K562 (cell line): ENCODE data around the gene BSPRY. TPM values are rescaled to one million over a fixed set of nuclear protein-coding genes. Genes with fewer than 3 reads are reported as not detected.
"Not testable (repeated sequence)": the region's sequence is repeated elsewhere in the genome, so short reads cannot be mapped to it uniquely, and the experiment has no call there.

ENCODE experiments used
- ATAC-seq: fragments of 200-7000 bp; cut with Tn5 transposase; 3 replicates; pipeline ENCODE4 v1.9.1; 2020; ENCODE audit warnings: moderate library complexity
- BruUV-seq: library from RNA; stranded (reverse); fragments of 400-500 nt; replicated peaks from 2 replicates; lab custom pipeline; 2021; lab: Mats Ljungman, UMichigan
- CTCF ChIA-PET: fragments of 300-600 bp; formaldehyde crosslinking; extraction: SDS; loops from one replicate; lab custom pipeline; 2021; ENCODE audit warnings: low intra/inter-chr PET ratio; lab: Yijun Ruan, JAX
- POLR2A ChIA-PET: fragments of 300-600, 350-650 bp; sonication (Branson Sonifier 250); formaldehyde crosslinking; extraction: SDS; loops from one replicate; lab custom pipeline; 2021; ENCODE audit warnings: antibody characterized with exemption, inconsistent platforms; lab: Yijun Ruan, JAX
- DNase-seq, 4 experiments: peaks; one replicate each; pipeline versions ENCODE4 v3.0.0 to v3.0.0-alpha.2; 2011 to 2018; ENCODE audit warnings: low spot score in 3 of 4, mixed read lengths in 3 of 4; ENCODE audit errors: extremely low read depth in 1 of 4
- FAIRE-seq: peaks from 2 replicates; lab custom pipeline; 2011; peaks lifted over from hg19 to GRCh38; lab: Jason Lieb, UNC
- H2AFZ ChIP-seq: 2 replicates; pipeline ENCODE4 v1.6.0; 2011; ENCODE audit warnings: low read depth, low read length, control low read depth, inconsistent platforms
- H3K27ac ChIP-seq: fragments of 200-600 bp; 3 replicates; pipeline ENCODE4 v1.8.0; 2011; ENCODE audit warnings: low read depth, mild to moderate bottlenecking, control low read depth, inconsistent platforms, low read length, moderate library complexity, mixed read lengths; ENCODE audit errors: extremely low read depth
- H3K27me3 ChIP-seq, 2 experiments: fragments of 300-600 bp in 1 of 2; 2 replicates in 1 of 2; 3 replicates in 1 of 2; pipeline versions ENCODE4 v1.6.0 to v1.8.0; 2011; ENCODE audit warnings: inconsistent platforms in 2 of 2, low read length in 2 of 2, mild to moderate bottlenecking in 1 of 2, mixed read lengths in 1 of 2, moderate library complexity in 1 of 2; ENCODE audit not compliant: control insufficient read depth in 2 of 2, insufficient read depth in 2 of 2
- H3K36me3 ChIP-seq: fragments of 300-600 bp; 3 replicates; pipeline ENCODE4 v1.8.0; 2011; ENCODE audit warnings: mild to moderate bottlenecking, low read length, inconsistent platforms; ENCODE audit not compliant: control insufficient read depth, insufficient read depth
- H3K4me1 ChIP-seq, 2 experiments: fragments of 200-600 bp in 1 of 2; replicated peaks in 1 of 2; 2 replicates in 1 of 2; 3 replicates in 1 of 2; pipeline versions ENCODE4 v1.5.1 to v1.8.0; 2011; ENCODE audit warnings: inconsistent platforms in 2 of 2, low read length in 2 of 2, mild to moderate bottlenecking in 1 of 2, mixed read lengths in 1 of 2, moderate library complexity in 1 of 2; ENCODE audit not compliant: control insufficient read depth in 2 of 2, insufficient read depth in 2 of 2
- H3K4me2 ChIP-seq: 2 replicates; pipeline ENCODE4 v1.6.1; 2011; ENCODE audit warnings: low read length, control low read depth, inconsistent platforms, mixed read lengths; ENCODE audit not compliant: insufficient read depth
- H3K4me3 ChIP-seq: fragments of 200-600 bp; sonication (generic), shearing (Covaris generic); 2 replicates; pipeline ENCODE4 v1.5.1; 2016; ENCODE audit warnings: control low read depth, inconsistent platforms
- H3K79me2 ChIP-seq: fragments of 200-600 bp; 3 replicates; pipeline ENCODE4 v1.8.0; 2011; ENCODE audit warnings: low read length, inconsistent platforms; ENCODE audit not compliant: control insufficient read depth, insufficient read depth
- H3K9ac ChIP-seq, 2 experiments: 2 replicates each; pipeline versions ENCODE4 v1.6.0 to v1.6.1; 2011; ENCODE audit warnings: low read depth in 2 of 2, low read length in 2 of 2, control low read depth in 1 of 2, inconsistent platforms in 1 of 2, mild to moderate bottlenecking in 1 of 2, mixed read lengths in 1 of 2; ENCODE audit not compliant: insufficient read depth in 1 of 2
- H3K9me1 ChIP-seq: one replicate; pipeline ENCODE4 v1.6.0; 2011; ENCODE audit warnings: inconsistent platforms, mild to moderate bottlenecking, low read length, moderate library complexity; ENCODE audit not compliant: control insufficient read depth, insufficient read depth
- H3K9me3 ChIP-seq: replicated peaks from 2 replicates; pipeline ENCODE4 v1.5.1; 2011; ENCODE audit warnings: low read depth, low read length, inconsistent platforms; ENCODE audit not compliant: control insufficient read depth, insufficient read depth
- H4K20me1 ChIP-seq: replicated peaks from 2 replicates; pipeline ENCODE4 v1.6.1; 2011; ENCODE audit warnings: low read length, inconsistent platforms, mixed read lengths; ENCODE audit not compliant: control insufficient read depth, insufficient read depth
- CC2D1A ChIP-seq: fragments of 450-650 bp; IDR thresholded peaks from 2 replicates; pipeline ENCODE4 v1.6.1; 2017; ENCODE audit warnings: mild to moderate bottlenecking
- CREM ChIP-seq: IDR thresholded peaks from 2 replicates; pipeline ENCODE4 v1.6.1; 2014; ENCODE audit warnings: antibody characterized with exemption, low read depth
- FOXA3 ChIP-seq, 2 experiments: fragments of 450-650 bp in 1 of 2; sonication (generic) in 1 of 2; formaldehyde crosslinking; IDR thresholded peaks in 1 of 2; conservative IDR thresholded peaks in 1 of 2; 2 replicates each; pipeline versions ENCODE4 v1.4.0 to v1.8.0; 2020 to 2022; ENCODE audit warnings: mild to moderate bottlenecking in 2 of 2, missing genetic modification reagents in 1 of 2
- FOXK2 ChIP-seq, 2 experiments: fragments of 450-650 bp; IDR thresholded peaks in 1 of 2; conservative IDR thresholded peaks in 1 of 2; 2 replicates each; pipeline ENCODE4 v1.6.1; 2016; ENCODE audit warnings: low read depth in 2 of 2, mild to moderate bottlenecking in 1 of 2
- HDGF ChIP-seq: fragments of 450-650 bp; IDR thresholded peaks from 2 replicates; pipeline ENCODE4 v1.6.1; 2016
- LCOR ChIP-seq: sonication (generic); formaldehyde crosslinking; IDR thresholded peaks from 2 replicates; pipeline ENCODE4 v1.8.0; 2022; ENCODE audit warnings: mild to moderate bottlenecking, missing genetic modification reagents
- POLR2A ChIP-seq: fragments of 450-650 bp; conservative IDR thresholded peaks from 2 replicates; pipeline ENCODE4 v1.6.1; 2016
- POLR2B ChIP-seq: fragments of 450-650 bp; IDR thresholded peaks from 2 replicates; pipeline ENCODE4 v1.6.1; 2018; ENCODE audit warnings: low read depth; ENCODE audit not compliant: partially characterized antibody
- RAD21 ChIP-seq, 2 experiments: fragments of 250-450 bp in 1 of 2; fragments of 450-650 bp in 1 of 2; sonication (Bioruptor Pico) in 1 of 2; formaldehyde crosslinking in 1 of 2; IDR thresholded peaks in 1 of 2; conservative IDR thresholded peaks in 1 of 2; 2 replicates each; pipeline versions ENCODE4 v1.4.0 to v1.8.0; 2020 to 2022; ENCODE audit warnings: mild to moderate bottlenecking in 2 of 2, moderate library complexity in 1 of 2
- RB1 ChIP-seq: fragments of 450-650 bp; IDR thresholded peaks from 2 replicates; pipeline ENCODE4 v1.6.1; 2017; ENCODE audit warnings: low read depth, mild to moderate bottlenecking
- SMARCA4 ChIP-seq: fragments of 450-650 bp; IDR thresholded peaks from 2 replicates; pipeline ENCODE4 v1.6.1; 2016
- SMC3 ChIP-seq: conservative IDR thresholded peaks from 2 replicates; pipeline ENCODE4 v1.6.1; 2011; ENCODE audit warnings: low read depth, low read length, improper control_type of control experiment; ENCODE audit not compliant: insufficient read depth
- SOX6 ChIP-seq: fragments of 450-650 bp; IDR thresholded peaks from 2 replicates; pipeline ENCODE4 v1.6.1; 2014; ENCODE audit warnings: mild to moderate bottlenecking
- SUPT5H ChIP-seq: fragments of 450-650 bp; IDR thresholded peaks from 2 replicates; pipeline ENCODE4 v1.6.1; 2016
- ZNF384 ChIP-seq: IDR thresholded peaks from 2 replicates; pipeline ENCODE4 v1.6.1; 2012; ENCODE audit warnings: low read depth, low read length, improper control_type of control experiment
- WGBS: fragments of 100-300 bp; shearing (Covaris generic); methylation state at CpG from one replicate; pipeline ENCODE4 v1.1.6; 2016; ENCODE audit warnings: low coverage, mixed read lengths; ENCODE audit not compliant: insufficient coverage; ENCODE audit errors: missing lambda C conversion rate; 5-methylcytosine and 5-hydroxymethylcytosine counted together
- in situ Hi-C: fragments of 300-500 bp; cut with MboI; formaldehyde crosslinking; loops from 4 replicates; pipeline ENCODE4 v1.15.0; 2018; ENCODE audit warnings: inconsistent platforms, mixed read lengths
- intact Hi-C: fragments of 100-400 bp; cut with micrococcal nuclease; formaldehyde crosslinking; loops from 2 replicates; pipeline ENCODE4 v1.14.2; 2022
- polyA plus RNA-seq, 8 experiments: library from polyadenylated mRNA; depleted of rRNA in 4 of 8; stranded (reverse) in 5 of 8; unstranded in 3 of 8; fragments of >200 nt; fragmentation: Nextera tagmentation in 2 of 8; fragmentation: Illumina TruSeq in 1 of 8; extraction: Ambion mirVana in 2 of 8; extraction: Trizol in 1 of 8; gene quantifications; 2 replicates each; pipeline versions ENCODE4 v1.2.1 to v1.2.3, GENCODE V29; 2011 to 2014; ENCODE audit warnings: inconsistent platforms in 1 of 8, missing spikeins in 1 of 8
- total RNA-seq, 7 experiments: library from RNA; depleted of rRNA in 6 of 7; stranded (reverse); fragments of >200 nt in 6 of 7; fragmentation: Illumina TruSeq in 2 of 7; extraction: Trizol in 2 of 7; gene quantifications; 2 replicates each; pipeline versions ENCODE4 v1.2.1 to v1.2.3, GENCODE V29; 2011 to 2021; ENCODE audit warnings: low replicate concordance in 1 of 7
- TF ChIP-seq, protein P1 (sequence below), 2 experiments: fragments of 450-650 bp; conservative IDR thresholded peaks; 2 replicates each; pipeline ENCODE4 v1.6.1; 2017; ENCODE audit warnings: mild to moderate bottlenecking in 2 of 2, moderate library complexity in 2 of 2
- TF ChIP-seq, protein P2 (sequence below), 3 experiments: IDR thresholded peaks in 2 of 3; conservative IDR thresholded peaks in 1 of 3; 2 replicates each; pipeline ENCODE4 v1.5.1; 2011 to 2012; ENCODE audit warnings: low read length in 3 of 3, mild to moderate bottlenecking in 3 of 3, control low read depth in 2 of 3, improper control_type of control experiment in 1 of 3, inconsistent platforms in 1 of 3, low read depth in 1 of 3, mixed read lengths in 1 of 3, moderate library complexity in 1 of 3; ENCODE audit not compliant: insufficient read depth in 2 of 3
- TF ChIP-seq, protein P3 (sequence below): sonication (generic); formaldehyde crosslinking; IDR thresholded peaks from 2 replicates; pipeline ENCODE4 v1.8.0; 2022; ENCODE audit warnings: missing genetic modification reagents, mild to moderate bottlenecking, moderate library complexity, borderline replicate concordance

BSPRY gene
- total and polyA plus RNA-seq, 9 of the 15 experiments (the other 6 are each of a cell fraction or from before 2014, with no cell fraction given): 0.07 to 0.67 (median 0.18) TPM

DNA sequence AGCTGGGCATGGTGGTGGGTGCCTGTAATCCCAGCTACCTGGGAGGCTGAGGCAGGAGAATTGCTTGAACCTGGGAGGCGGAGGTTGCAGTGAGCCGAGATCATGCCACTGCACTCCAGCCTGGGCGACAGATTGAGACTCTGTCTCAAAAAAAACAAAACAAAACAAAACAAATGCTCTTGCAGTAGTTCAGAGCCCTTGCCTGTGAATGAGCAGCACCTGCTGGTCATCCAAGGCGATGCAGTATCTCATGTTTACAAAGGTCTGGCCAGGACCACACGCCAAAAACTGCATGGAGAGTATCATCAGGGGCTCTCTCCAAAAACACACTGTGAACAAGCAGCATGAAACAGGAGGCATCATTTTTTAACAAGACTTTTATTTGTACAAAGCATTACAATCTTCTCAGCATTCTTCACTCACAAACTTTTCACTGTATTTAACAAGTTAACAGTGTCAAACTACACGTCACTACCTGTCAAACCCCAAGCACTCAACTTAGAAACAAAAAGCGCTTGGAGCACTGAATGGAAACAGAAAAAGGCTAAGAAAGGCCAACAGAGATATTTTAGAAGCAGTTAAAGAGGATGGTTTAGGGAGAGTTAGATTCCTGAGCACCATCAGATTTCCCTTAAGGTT lies 57.7 kb downstream of the BSPRY start:
- ChIA-PET CTCF (interaction anchor here (0.6 to 2.4 kb wide), 6 partner anchors 40 to 132 kb away, joined by 3 to 17 read pairs (median 4); partner anchors contain the start of genes CDC26 and PRPF4), POLR2A (interaction anchor here (0.6 to 1.1 kb wide), 2 partner anchors 20 to 92 kb away, joined by 3 to 4 read pairs; no protein-coding TSS in a partner anchor)
- H3K4me3 ChIP-seq, H2AFZ ChIP-seq, H3K9ac ChIP-seq, H3K27ac ChIP-seq, H3K27me3 ChIP-seq, H3K9me3 ChIP-seq, H3K4me2 ChIP-seq, BruUV-seq, H3K9me1 ChIP-seq, H4K20me1 ChIP-seq: not testable (repeated sequence)
- Histone ChIP-seq H3K79me2 (peaks cover 24% of the 10 kb centered on the region), H3K4me1 (peaks cover 12 to 22% of the 10 kb centered on the region in 2 experiments; a peak in 4 of 5 replicates), H3K36me3 (peaks cover 29% of the 10 kb centered on the region)
- DNase-seq (peak; percentile 37 to 82 (median 47)), ATAC-seq (peak; percentile 67), FAIRE-seq (peak; percentile 70)
- in situ Hi-C loops (loop anchor here (5.0 kb wide), 1 partner anchor 105 kb away; the partner anchor contains the start of gene RNF183), intact Hi-C loops (loop anchor here (1.0 to 10.0 kb wide), 3 partner anchors 52 to 132 kb away; partner anchors contain the start of genes CDC26 and PRPF4)
- WGBS: 41% methylated on average over 7 of the region's 7 CpGs
- TF ChIP-seq RAD21 (CRISPR knock-in tag; conservative IDR thresholded peaks at IDR 0.05 in 1 of 2, IDR thresholded peaks at IDR 0.05 in 1 of 2) (peak; percentile 92 to 94), HDGF (peak; percentile 80; the same call in 1 of the 2 replicates), CC2D1A (peak; percentile 64; the same call in 1 of the 2 replicates), FOXK2 (conservative IDR thresholded peaks at IDR 0.05 in 1 of 2, IDR thresholded peaks at IDR 0.05 in 1 of 2; ENCODE audit: low read depth in 2 of 2) (peak; percentile 95 to 97), RB1 (peak; percentile 14; the same call in 1 of the 2 replicates), POLR2A (peak; percentile 45; the same call in 1 of the 2 replicates), CREM (peak; percentile 10; the same call in 1 of the 2 replicates), SMC3 (peak; percentile 82), SUPT5H (0 out of 2 replicates have a peak, but pooled peaks have one; percentile 34), ZNF384 (peak; percentile 75), LCOR (CRISPR knock-in tag) (0 out of 2 replicates have a peak, but pooled peaks have one; percentile 39), SMARCA4 (0 out of 2 replicates have a peak, but pooled peaks have one; percentile 12), FOXA3 (CRISPR knock-in tag; conservative IDR thresholded peaks at IDR 0.05 in 1 of 2, IDR thresholded peaks at IDR 0.05 in 1 of 2) (peak; percentile 69 to 87), SOX6 (0 out of 2 replicates have a peak, but pooled peaks have one; percentile 7), POLR2B (peak; percentile 57)
- TF ChIP-seq, protein P1, sequence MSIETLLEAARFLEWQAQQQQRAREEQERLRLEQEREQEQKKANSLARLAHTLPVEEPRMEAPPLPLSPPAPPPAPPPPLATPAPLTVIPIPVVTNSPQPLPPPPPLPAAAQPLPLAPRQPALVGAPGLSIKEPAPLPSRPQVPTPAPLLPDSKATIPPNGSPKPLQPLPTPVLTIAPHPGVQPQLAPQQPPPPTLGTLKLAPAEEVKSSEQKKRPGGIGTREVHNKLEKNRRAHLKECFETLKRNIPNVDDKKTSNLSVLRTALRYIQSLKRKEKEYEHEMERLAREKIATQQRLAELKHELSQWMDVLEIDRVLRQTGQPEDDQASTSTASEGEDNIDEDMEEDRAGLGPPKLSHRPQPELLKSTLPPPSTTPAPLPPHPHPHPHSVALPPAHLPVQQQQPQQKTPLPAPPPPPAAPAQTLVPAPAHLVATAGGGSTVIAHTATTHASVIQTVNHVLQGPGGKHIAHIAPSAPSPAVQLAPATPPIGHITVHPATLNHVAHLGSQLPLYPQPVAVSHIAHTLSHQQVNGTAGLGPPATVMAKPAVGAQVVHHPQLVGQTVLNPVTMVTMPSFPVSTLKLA (conservative IDR thresholded peaks at IDR 0.05): 0 out of 4 replicates have a peak, but pooled peaks of 1 of the 2 experiments have one; percentile 29
- TF ChIP-seq, protein P2, sequence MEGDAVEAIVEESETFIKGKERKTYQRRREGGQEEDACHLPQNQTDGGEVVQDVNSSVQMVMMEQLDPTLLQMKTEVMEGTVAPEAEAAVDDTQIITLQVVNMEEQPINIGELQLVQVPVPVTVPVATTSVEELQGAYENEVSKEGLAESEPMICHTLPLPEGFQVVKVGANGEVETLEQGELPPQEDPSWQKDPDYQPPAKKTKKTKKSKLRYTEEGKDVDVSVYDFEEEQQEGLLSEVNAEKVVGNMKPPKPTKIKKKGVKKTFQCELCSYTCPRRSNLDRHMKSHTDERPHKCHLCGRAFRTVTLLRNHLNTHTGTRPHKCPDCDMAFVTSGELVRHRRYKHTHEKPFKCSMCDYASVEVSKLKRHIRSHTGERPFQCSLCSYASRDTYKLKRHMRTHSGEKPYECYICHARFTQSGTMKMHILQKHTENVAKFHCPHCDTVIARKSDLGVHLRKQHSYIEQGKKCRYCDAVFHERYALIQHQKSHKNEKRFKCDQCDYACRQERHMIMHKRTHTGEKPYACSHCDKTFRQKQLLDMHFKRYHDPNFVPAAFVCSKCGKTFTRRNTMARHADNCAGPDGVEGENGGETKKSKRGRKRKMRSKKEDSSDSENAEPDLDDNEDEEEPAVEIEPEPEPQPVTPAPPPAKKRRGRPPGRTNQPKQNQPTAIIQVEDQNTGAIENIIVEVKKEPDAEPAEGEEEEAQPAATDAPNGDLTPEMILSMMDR (IDR thresholded peaks at IDR 0.05 in 2 of 3, conservative IDR thresholded peaks at IDR 0.05 in 1 of 3; ENCODE audit: insufficient read depth in 2 of 3, low read depth in 1 of 3, low read length in 3 of 3): peak; percentile 80 to 92 (median 85)
- TF ChIP-seq, protein P3, sequence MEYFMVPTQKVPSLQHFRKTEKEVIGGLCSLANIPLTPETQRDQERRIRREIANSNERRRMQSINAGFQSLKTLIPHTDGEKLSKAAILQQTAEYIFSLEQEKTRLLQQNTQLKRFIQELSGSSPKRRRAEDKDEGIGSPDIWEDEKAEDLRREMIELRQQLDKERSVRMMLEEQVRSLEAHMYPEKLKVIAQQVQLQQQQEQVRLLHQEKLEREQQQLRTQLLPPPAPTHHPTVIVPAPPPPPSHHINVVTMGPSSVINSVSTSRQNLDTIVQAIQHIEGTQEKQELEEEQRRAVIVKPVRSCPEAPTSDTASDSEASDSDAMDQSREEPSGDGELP (CRISPR knock-in tag): 0 out of 2 replicates have a peak, but pooled peaks have one; percentile 7
